UCSD-AML1 (cell line): Measurements from ENCODE around the gene FAM124A.

ENCODE experiments used
- DNase-seq: peaks from one replicate; lab custom pipeline; 2025; ENCODE audit not compliant: unreplicated experiment; lab: John Stamatoyannopoulos, UW

Gene FAM124A

GRCh38 chr13:51240958-51241357 lies 18.8 kb downstream of the FAM124A start:
- DNase-seq = no peak

- DNase-seq = no peak
Observed at GRCh38 chr13:51241720-51242119, 19.5 kb downstream of the FAM124A start.

- DNase-seq = no peak
Observed at GRCh38 chr13:51243227-51243626, 21.0 kb downstream of the FAM124A start.

GRCh38 chr13:51243832-51244231 lies 21.6 kb downstream of the FAM124A start:
- DNase-seq = no peak

GRCh38 chr13:51244637-51245405 lies 22.6 kb downstream of the FAM124A start:
- DNase-seq = no peak

- no peak for DNase-seq
Observed at GRCh38 chr13:51245583-51245982, 23.4 kb downstream of the FAM124A start.

- DNase-seq = no peak
Observed at GRCh38 chr13:51246025-51246417, 23.8 kb downstream of the FAM124A start.

- no peak for DNase-seq
Observed at GRCh38 chr13:51246418-51247277, 24.4 kb downstream of the FAM124A start.

GRCh38 chr13:51249255-51249654 lies 27.1 kb downstream of the FAM124A start:
- DNase-seq = no peak

GRCh38 chr13:51249770-51250741 lies 27.9 kb downstream of the FAM124A start:
- DNase-seq = no peak

- no peak for DNase-seq
Observed at GRCh38 chr13:51251480-51251879, 29.3 kb downstream of the FAM124A start.

- DNase-seq = no peak
Observed at GRCh38 chr13:51252954-51253532, 30.8 kb downstream of the FAM124A start.

- no peak for DNase-seq
Observed at GRCh38 chr13:51255556-51255955, 33.4 kb downstream of the FAM124A start.

GRCh38 chr13:51257187-51257586 lies 35.0 kb downstream of the FAM124A start:
- no peak for DNase-seq

- DNase-seq = no peak
Observed at GRCh38 chr13:51258612-51259548, 36.7 kb downstream of the FAM124A start.

GRCh38 chr13:51260154-51260553 lies 38.0 kb downstream of the FAM124A start:
- no peak for DNase-seq

- DNase-seq = no peak
Observed at GRCh38 chr13:51261610-51262249, 39.5 kb downstream of the FAM124A start.

GRCh38 chr13:51262501-51263211 lies 40.5 kb downstream of the FAM124A start:
- no peak for DNase-seq
